ENCODE measurements around the gene TFF2.

Gene TFF2

GRCh38 chr21:42352441-42353095 is 1.8 kb upstream of the TFF2 start:
- no peak for TF ChIP-seq CTCF (IDR thresholded peaks at IDR 0.05)
- H3K27ac ChIP-seq, result no peak overlapping the region
- no peaks in the 10 kb centered on the region for H3K9me3 ChIP-seq

GRCh38 chr21:42351626-42352440 is 1.0 kb upstream of the TFF2 start:
- Histone ChIP-seq H3K27me3 (no peaks in the 10 kb centered on the region), H3K4me1 (ENCODE audit: control insufficient read depth in 1 of 2, insufficient read depth in 1 of 2, low read depth in 1 of 2, low read length in 1 of 2) (no peaks in the 10 kb centered on the region), H3K4me3 (ENCODE audit: low read depth in 1 of 2, low read length in 1 of 2) (no peak overlapping the region), H3K9me3 (no peaks in the 10 kb centered on the region), H3K27ac (no peak overlapping the region), H3K36me3 (no peaks in the 10 kb centered on the region)
- no peak for TF ChIP-seq CTCF (IDR thresholded peaks at IDR 0.05)

More at GRCh38 chr21:42352441-42353095, 1.8 kb upstream of the TFF2 start:
- no peaks in the 10 kb centered on the region for H3K36me3 ChIP-seq
- no peaks in the 10 kb centered on the region for H3K27me3 ChIP-seq
- H3K4me1 ChIP-seq (ENCODE audit: control insufficient read depth in 1 of 2, insufficient read depth in 1 of 2, low read depth in 1 of 2, low read length in 1 of 2), result no peaks in the 10 kb centered on the region
- no peak overlapping the region for H3K4me3 ChIP-seq (ENCODE audit: low read depth in 1 of 2, low read length in 1 of 2)

GRCh38 chr21:42350318-42350910 is 380 bp downstream of the TFF2 start:
- no peak for TF ChIP-seq CTCF (IDR thresholded peaks at IDR 0.05)
- H3K9me3 ChIP-seq, result no peaks in the 10 kb centered on the region
- no peak overlapping the region for H3K4me3 ChIP-seq (ENCODE audit: low read depth in 1 of 2, low read length in 1 of 2)
- H3K36me3 ChIP-seq, result no peaks in the 10 kb centered on the region
- no peaks in the 10 kb centered on the region for H3K27me3 ChIP-seq
- no peak overlapping the region for H3K27ac ChIP-seq
- no peaks in the 10 kb centered on the region for H3K4me1 ChIP-seq (ENCODE audit: control insufficient read depth in 1 of 2, insufficient read depth in 1 of 2, low read depth in 1 of 2, low read length in 1 of 2)

GRCh38 chr21:42349420-42350317 is 1.1 kb downstream of the TFF2 start:
- Histone ChIP-seq H3K9me3 (no peaks in the 10 kb centered on the region), H3K4me1 (ENCODE audit: control insufficient read depth in 1 of 2, insufficient read depth in 1 of 2, low read depth in 1 of 2, low read length in 1 of 2) (no peaks in the 10 kb centered on the region), H3K4me3 (ENCODE audit: low read depth in 1 of 2, low read length in 1 of 2) (no peak overlapping the region), H3K27me3 (no peaks in the 10 kb centered on the region), H3K36me3 (no peaks in the 10 kb centered on the region), H3K27ac (no peak overlapping the region)
- TF ChIP-seq CTCF (IDR thresholded peaks at IDR 0.05), result no peak

GRCh38 chr21:42348762-42349161 is 2.0 kb downstream of the TFF2 start:
- no peak overlapping the region for H3K27ac ChIP-seq
- H3K9me3 ChIP-seq, result no peaks in the 10 kb centered on the region
- no peaks in the 10 kb centered on the region for H3K27me3 ChIP-seq
- H3K4me3 ChIP-seq (ENCODE audit: low read depth in 1 of 2, low read length in 1 of 2), result no peak overlapping the region
- H3K36me3 ChIP-seq, result no peaks in the 10 kb centered on the region
- no peaks in the 10 kb centered on the region for H3K4me1 ChIP-seq (ENCODE audit: control insufficient read depth in 1 of 2, insufficient read depth in 1 of 2, low read depth in 1 of 2, low read length in 1 of 2)
- TF ChIP-seq CTCF (IDR thresholded peaks at IDR 0.05), result no peak
